Stimulated activated CD4-positive, alpha-beta T cell treated with anti-CD3 and anti-CD28 coated beads, Interleukin-1b, Interleukin-23, amount 100 ng/mL, for 1 hour (primary cell): ENCODE measurements around the gene TBC1D3D.
"Not testable (repeated sequence)": the region's sequence is repeated elsewhere in the genome, so short reads cannot be mapped to it uniquely, and the experiment has no call there.

Experiments
- DNase-seq, 2 donors: peaks; one replicate each; pipeline ENCODE4 v3.0.0-alpha.2; 2020; ENCODE audit warnings: low read depth in 2 of 2

Gene TBC1D3D

DNA sequence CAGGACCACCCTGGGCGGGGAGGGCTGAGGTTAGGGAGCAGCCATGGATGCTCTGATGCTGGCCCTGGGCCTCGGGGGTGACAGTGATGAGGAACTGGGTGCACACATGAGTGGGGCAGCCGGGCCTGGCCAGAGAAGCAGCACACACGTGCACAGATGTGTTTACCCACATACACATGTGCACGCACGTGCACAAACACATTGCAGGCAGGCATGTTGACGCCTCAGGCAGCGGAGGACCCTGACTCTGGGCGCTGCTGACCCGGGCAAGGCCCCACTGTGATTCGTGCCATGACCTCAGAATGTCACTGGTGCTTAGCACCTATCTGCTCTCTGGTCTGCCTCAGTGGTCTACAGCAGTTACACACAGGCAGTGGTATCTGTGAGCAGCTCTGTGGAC is at the start of gene TBC1D3D:
TSS of gene TBC1D3D (plus strand) at position 301 of the 400 bp plus-strand sequence. CDS start 1,585 bp downstream, outside the sequence.
- DNase-seq, result not testable (repeated sequence)

DNA sequence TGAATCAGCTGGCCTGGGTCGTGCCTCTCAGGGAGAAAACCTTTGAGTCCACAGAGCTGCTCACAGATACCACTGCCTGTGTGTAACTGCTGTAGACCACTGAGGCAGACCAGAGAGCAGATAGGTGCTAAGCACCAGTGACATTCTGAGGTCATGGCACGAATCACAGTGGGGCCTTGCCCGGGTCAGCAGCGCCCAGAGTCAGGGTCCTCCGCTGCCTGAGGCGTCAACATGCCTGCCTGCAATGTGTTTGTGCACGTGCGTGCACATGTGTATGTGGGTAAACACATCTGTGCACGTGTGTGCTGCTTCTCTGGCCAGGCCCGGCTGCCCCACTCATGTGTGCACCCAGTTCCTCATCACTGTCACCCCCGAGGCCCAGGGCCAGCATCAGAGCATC is 14.8 kb upstream of the TBC1D3D start, which contains the start of gene TBC1D3L:
TSS of gene TBC1D3L (minus strand) at position 101 of the 400 bp plus-strand sequence. CDS start 1,540 bp downstream, outside the sequence.
- DNase-seq, result not testable (repeated sequence)
